SU-DHL-6 (cell line): ENCODE measurements around the gene MAP3K2.

Experiments
- CTCF ChIP-seq: fragments of 200-600 bp; sonication (generic); IDR thresholded peaks from one replicate; pipeline ENCODE4 v1.5.1; 2017; ENCODE audit warnings: antibody characterized with exemption, mild to moderate bottlenecking, low read length, moderate library complexity; ENCODE audit not compliant: insufficient read depth, poor library complexity, severe bottlenecking
- EZH2phosphoT487 ChIP-seq: fragments of 200-600 bp; sonication (generic), shearing (Covaris generic); conservative IDR thresholded peaks from 2 replicates; pipeline ENCODE4 v1.6.1; 2018; ENCODE audit warnings: mild to moderate bottlenecking, antibody characterized with exemption, low read length, moderate library complexity, mixed read lengths

DNA sequence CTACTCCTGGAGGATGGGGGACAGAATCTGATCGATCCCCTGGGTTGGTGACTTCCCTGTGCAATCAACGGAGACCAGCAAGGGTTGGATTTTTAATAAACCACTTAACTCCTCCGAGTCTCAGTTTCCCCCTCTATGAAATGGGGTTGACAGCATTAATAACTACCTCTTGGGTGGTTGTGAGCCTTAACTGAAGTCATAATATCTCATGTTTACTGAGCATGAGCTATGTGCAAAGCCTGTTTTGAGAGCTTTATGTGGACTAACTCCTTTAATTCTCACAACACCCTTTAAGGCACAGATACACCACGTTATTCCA, 31.3 kb upstream of the MAP3K2 start:
- TF ChIP-seq CTCF (no peak), EZH2phosphoT487 (no peak)
